ENCODE results near the gene NETO2.

DNA sequence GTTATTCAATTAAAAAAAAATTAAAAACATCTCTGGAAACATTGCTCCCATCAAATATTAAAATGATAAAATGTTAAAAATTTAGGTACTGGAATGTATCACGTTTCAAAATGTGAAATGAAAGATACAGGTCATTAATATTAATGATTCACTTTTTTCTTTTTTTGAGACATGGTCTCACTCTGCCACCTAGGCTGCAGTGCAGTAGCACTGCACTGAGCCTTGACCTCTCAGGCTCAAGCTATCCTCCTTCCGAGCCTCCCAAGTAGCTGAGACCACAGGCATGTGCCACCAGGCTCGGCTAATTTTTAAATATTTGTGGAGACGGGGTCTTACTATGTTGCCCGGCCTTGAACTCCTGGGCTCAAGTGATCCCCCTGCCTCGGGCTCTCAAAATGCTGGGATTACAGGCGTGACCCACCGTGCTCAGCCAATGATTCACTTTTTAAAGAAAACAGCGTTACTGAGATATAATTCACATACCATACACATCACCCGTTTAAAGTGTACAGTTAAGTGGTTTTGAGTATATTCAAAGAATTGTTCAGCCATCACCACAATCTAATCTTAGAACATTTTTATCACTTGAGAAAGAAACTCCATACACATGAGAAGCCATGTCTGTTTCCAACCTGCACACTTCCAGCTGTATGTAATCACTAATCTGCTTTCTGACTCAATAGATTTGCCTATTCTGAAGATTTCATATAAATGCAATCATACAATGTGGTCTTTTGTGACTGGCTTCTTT, 19.1 kb upstream of the NETO2 start:
- TF ChIP-seq EZH2 (IDR thresholded peaks at IDR 0.05; ENCODE audit: borderline replicate concordance, low read length): no peak
- TF ChIP-seq, protein P1, sequence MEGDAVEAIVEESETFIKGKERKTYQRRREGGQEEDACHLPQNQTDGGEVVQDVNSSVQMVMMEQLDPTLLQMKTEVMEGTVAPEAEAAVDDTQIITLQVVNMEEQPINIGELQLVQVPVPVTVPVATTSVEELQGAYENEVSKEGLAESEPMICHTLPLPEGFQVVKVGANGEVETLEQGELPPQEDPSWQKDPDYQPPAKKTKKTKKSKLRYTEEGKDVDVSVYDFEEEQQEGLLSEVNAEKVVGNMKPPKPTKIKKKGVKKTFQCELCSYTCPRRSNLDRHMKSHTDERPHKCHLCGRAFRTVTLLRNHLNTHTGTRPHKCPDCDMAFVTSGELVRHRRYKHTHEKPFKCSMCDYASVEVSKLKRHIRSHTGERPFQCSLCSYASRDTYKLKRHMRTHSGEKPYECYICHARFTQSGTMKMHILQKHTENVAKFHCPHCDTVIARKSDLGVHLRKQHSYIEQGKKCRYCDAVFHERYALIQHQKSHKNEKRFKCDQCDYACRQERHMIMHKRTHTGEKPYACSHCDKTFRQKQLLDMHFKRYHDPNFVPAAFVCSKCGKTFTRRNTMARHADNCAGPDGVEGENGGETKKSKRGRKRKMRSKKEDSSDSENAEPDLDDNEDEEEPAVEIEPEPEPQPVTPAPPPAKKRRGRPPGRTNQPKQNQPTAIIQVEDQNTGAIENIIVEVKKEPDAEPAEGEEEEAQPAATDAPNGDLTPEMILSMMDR (conservative IDR thresholded peaks at IDR 0.05 in 1 of 2, IDR thresholded peaks at IDR 0.05 in 1 of 2; ENCODE audit: extremely low read depth in 1 of 2, insufficient read depth in 1 of 2, low read depth in 1 of 2, low read length in 2 of 2): no peak
